Measurements from ENCODE around the gene GALNT14.

GRCh38 chr2:30932870-30933269 is 205.4 kb downstream of the GALNT14 start:
- no peak for TF ChIP-seq CTCF (conservative IDR thresholded peaks at IDR 0.05 in 1 of 2, IDR thresholded peaks at IDR 0.05 in 1 of 2; ENCODE audit: low read depth in 1 of 2, low read length in 2 of 2)
- TF ChIP-seq EZH2 (IDR thresholded peaks at IDR 0.05; ENCODE audit: low read length, missing control alignments) = no peak

Measured in fibroblast of lung (primary cell).